BLaER1 (cell line): ENCODE data around the gene OR2T3.
"Not testable (repeated sequence)": the region's sequence is repeated elsewhere in the genome, so short reads cannot be mapped to it uniquely, and the experiment has no call there.

Experiments used
- H3K27ac ChIP-seq: shearing (Covaris generic); formaldehyde crosslinking; 2 replicates; pipeline ENCODE4 v1.8.1; 2022
- H3K27me3 ChIP-seq: shearing (Covaris generic); formaldehyde crosslinking; 2 replicates; pipeline ENCODE4 v1.8.1; 2022
- H3K36me3 ChIP-seq: shearing (Covaris generic); formaldehyde crosslinking; 2 replicates; pipeline ENCODE4 v1.8.1; 2022
- H3K4me1 ChIP-seq: shearing (Covaris generic); formaldehyde crosslinking; 2 replicates; pipeline ENCODE4 v1.8.1; 2022
- H3K4me2 ChIP-seq: shearing (Covaris generic); formaldehyde crosslinking; 2 replicates; pipeline ENCODE4 v1.8.1; 2022
- H3K4me3 ChIP-seq: shearing (Covaris generic); formaldehyde crosslinking; 2 replicates; pipeline ENCODE4 v1.8.1; 2022
- H3K9ac ChIP-seq: shearing (Covaris generic); formaldehyde crosslinking; 2 replicates; pipeline ENCODE4 v1.8.1; 2022
- H3K9me3 ChIP-seq: shearing (Covaris generic); formaldehyde crosslinking; 2 replicates; pipeline ENCODE4 v1.8.1; 2022
- H4K20me1 ChIP-seq: shearing (Covaris generic); formaldehyde crosslinking; 2 replicates; pipeline ENCODE4 v1.8.1; 2022

The OR2T3 gene, protein sequence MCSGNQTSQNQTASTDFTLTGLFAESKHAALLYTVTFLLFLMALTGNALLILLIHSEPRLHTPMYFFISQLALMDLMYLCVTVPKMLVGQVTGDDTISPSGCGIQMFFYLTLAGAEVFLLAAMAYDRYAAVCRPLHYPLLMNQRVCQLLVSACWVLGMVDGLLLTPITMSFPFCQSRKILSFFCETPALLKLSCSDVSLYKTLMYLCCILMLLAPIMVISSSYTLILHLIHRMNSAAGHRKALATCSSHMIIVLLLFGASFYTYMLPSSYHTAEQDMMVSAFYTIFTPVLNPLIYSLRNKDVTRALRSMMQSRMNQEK

DNA sequence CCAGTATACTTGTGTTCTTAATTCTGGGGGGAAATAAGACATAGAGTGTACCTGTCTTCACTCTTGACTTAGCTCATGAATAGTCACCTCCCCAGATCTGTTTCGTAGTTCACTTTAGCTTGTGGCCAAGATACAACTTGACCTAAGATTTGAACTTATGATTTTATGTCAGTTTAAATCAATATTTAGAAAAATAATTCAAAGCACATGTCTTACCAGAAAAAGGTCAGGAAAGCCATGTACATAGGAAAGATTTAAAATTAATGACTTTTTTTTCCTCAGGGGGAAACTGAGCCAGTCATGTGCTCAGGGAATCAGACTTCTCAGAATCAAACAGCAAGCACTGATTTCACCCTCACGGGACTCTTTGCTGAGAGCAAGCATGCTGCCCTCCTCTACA lies at the start of gene OR2T3:
Gene OR2T3, plus strand, starts transcription at position 301 of the 400 bp plus-strand sequence. Its CDS starts 0 bp downstream, at position 301.
- H3K4me1 ChIP-seq, H3K27me3 ChIP-seq, H3K9me3 ChIP-seq, H3K4me2 ChIP-seq, H3K9ac ChIP-seq, H4K20me1 ChIP-seq, H3K27ac ChIP-seq, H3K4me3 ChIP-seq, H3K36me3 ChIP-seq: not testable (repeated sequence)

DNA sequence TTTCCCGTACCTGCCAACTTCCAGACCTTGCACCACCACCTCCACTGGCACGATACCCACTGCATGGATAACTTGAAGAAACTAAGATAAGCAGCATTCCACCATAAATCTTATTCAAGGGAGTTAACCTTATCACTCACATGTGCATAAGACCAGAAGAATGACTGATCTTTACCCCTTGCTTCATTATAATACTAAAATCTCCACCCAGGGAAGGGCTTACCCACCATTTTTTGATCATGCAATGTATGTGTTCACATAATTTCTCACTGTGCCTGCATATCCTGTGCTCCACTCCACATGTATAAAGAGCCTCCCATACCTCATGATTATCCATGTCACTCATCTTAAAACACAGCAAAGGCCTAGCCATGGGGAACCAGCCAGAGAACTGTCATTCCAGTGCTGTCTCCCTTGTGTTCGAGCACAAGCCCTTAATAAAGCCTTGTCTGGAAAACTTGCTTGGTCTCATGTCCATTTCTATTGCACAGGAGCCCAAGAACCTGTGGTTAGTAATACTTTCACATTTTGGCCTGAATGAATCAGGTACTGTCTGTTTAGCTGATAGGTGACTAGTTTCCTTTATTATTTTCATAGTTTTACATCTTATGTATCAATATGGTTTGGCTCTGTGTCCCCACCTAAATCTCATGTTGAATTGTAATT lies 45.5 kb upstream of the OR2T3 start:
- not testable (repeated sequence) for H3K36me3 ChIP-seq, H3K4me3 ChIP-seq, H3K9ac ChIP-seq, H4K20me1 ChIP-seq, H3K27ac ChIP-seq, H3K4me1 ChIP-seq, H3K27me3 ChIP-seq, H3K4me2 ChIP-seq
- peaks cover 10% of the 10 kb centered on the region for H3K9me3 ChIP-seq

DNA sequence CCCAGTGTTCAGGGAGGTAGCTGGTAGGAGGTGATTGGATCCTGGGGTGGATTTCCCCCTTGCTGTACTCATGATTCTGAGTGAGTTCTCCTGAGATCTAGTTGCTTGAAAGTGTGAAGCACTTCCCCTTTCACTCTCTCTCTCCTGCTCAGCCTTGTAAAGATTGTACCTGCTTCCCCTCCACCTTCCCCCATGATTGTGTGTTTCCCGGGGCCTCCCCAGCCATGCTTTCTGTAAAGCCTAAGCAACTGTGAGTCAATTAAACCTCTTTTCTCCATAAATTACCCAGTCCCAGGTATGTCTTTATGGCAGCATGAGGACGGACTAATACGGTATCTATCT lies 45.0 kb upstream of the OR2T3 start:
- H3K4me3 ChIP-seq, H3K4me2 ChIP-seq, H3K36me3 ChIP-seq, H3K9me3 ChIP-seq, H3K27me3 ChIP-seq, H3K9ac ChIP-seq, H3K27ac ChIP-seq, H4K20me1 ChIP-seq, H3K4me1 ChIP-seq: not testable (repeated sequence)

DNA sequence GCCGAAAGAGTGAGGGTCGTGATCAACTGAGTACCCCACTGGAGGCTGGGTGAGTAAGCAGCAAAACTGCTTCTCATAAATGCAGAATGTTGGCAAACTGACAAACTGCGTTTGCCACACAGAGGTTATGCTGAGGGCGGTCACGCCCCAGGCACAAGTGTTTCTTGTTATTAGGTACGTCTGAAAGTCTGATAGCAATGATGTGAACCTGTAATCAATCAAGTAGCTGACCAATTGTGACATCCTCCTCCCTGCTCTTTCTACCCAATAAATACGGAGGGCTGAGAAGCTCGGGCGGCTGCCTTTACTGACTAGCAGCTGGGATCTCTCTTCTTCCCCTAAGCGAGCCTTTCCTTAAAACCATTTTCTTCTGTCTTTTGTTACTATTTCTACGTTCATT lies 41.5 kb upstream of the OR2T3 start:
- H3K4me2 ChIP-seq, H3K36me3 ChIP-seq, H3K27ac ChIP-seq: not testable (repeated sequence)

DNA sequence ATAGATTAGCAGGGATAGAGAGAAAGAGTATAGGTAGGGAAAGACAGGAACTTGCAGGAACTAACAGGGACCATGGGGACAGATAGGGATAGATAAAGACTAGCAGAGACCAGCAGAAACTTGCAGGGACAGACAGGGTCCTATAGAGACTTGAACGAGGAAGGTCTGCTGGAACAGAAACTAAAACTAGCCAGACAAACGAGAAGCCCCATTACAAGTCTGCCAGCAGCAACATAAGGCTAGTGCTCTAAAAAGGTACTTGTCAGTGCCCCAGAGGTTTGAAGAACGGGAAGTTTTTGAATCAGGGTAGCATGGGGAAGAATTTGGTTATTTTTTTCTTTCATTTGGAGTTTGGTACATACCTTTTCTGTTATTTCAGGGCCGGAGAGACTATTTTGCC lies 41.0 kb upstream of the OR2T3 start:
- H3K36me3 ChIP-seq, H3K4me2 ChIP-seq, H3K27me3 ChIP-seq: not testable (repeated sequence)

More for the DNA sequence above, 41.5 kb upstream of the OR2T3 start:
- H4K20me1 ChIP-seq, H3K9me3 ChIP-seq, H3K4me1 ChIP-seq, H3K27me3 ChIP-seq, H3K9ac ChIP-seq, H3K4me3 ChIP-seq: not testable (repeated sequence)

DNA sequence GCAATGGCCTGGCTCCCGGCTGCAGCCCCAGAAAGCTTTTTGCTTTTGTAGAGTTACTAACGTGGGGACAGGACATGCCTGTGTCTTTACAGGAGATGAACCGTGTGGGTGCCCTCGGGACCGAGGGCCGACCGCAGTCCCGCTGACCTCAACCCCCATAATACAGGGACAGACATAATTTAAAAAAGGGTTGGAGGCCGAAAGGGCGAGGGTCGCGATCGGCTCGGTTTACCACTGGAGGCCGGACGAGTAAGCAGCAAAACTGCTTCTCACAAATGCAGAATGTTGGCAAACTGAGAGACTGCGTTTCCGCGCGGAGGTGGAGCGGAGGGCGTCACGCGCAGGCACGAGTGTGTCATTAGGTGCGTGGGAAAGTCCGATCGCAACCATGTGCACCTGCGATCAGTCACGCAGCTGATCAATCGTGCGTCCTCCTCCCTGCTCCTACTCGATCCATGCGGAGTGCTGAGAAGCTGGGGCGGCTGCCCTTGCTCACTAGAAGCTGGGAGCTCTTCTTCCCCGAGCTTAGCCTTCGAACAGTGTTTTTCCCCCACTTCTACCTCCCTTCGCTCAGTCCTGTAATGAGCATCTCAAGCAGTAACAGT lies 39.2 kb upstream of the OR2T3 start:
- not testable (repeated sequence) for H3K4me2 ChIP-seq, H3K27me3 ChIP-seq, H3K9ac ChIP-seq, H4K20me1 ChIP-seq, H3K4me3 ChIP-seq, H3K9me3 ChIP-seq, H3K36me3 ChIP-seq, H3K4me1 ChIP-seq, H3K27ac ChIP-seq

More for the DNA sequence above, 41.0 kb upstream of the OR2T3 start:
- not testable (repeated sequence) for H3K9ac ChIP-seq, H3K4me3 ChIP-seq, H3K27ac ChIP-seq, H3K4me1 ChIP-seq, H4K20me1 ChIP-seq, H3K9me3 ChIP-seq

DNA sequence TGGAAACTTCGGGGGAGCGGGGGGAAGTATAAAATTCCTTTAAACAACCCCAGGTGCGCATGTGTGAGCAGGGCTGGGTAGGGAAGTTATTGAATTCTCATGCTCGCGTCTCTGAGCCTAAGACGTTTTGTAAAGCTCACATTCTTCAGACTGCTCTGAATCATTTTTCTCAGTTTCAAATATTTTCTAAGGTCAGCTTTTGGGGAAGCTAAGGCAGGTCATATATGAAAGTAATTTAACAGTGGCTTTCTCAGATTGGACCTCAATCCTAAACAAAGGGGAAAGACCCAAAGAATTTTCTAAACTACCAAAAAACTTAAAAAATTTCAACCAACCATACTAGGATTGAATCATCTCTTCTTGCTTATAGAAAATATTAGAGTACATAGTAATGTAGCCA lies 38.2 kb upstream of the OR2T3 start:
- not testable (repeated sequence) for H3K9me3 ChIP-seq, H3K9ac ChIP-seq, H3K4me3 ChIP-seq, H3K27ac ChIP-seq, H3K27me3 ChIP-seq, H3K36me3 ChIP-seq, H3K4me2 ChIP-seq, H3K4me1 ChIP-seq, H4K20me1 ChIP-seq

DNA sequence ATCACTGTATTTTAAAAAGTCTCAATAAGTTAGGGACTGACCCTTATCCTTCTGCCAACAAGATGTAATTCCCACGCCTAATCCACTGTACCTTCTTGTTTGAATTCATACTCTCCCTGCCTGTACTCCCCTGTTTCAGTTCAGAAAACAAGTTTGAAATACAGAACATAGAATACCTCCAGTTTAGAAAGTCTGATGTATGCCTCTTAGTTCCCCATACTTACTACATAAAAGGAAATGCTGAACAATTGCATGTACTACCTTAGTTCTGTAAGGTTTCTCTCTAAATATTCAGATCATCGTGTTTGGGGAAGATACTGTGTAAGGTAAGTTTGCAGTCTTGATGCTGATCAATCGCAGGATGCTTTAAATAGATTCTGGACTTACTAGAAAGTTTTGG lies 36.8 kb upstream of the OR2T3 start:
- H3K4me2 ChIP-seq, H3K9me3 ChIP-seq, H3K27me3 ChIP-seq, H3K36me3 ChIP-seq, H4K20me1 ChIP-seq, H3K27ac ChIP-seq, H3K4me1 ChIP-seq, H3K9ac ChIP-seq, H3K4me3 ChIP-seq: not testable (repeated sequence)

DNA sequence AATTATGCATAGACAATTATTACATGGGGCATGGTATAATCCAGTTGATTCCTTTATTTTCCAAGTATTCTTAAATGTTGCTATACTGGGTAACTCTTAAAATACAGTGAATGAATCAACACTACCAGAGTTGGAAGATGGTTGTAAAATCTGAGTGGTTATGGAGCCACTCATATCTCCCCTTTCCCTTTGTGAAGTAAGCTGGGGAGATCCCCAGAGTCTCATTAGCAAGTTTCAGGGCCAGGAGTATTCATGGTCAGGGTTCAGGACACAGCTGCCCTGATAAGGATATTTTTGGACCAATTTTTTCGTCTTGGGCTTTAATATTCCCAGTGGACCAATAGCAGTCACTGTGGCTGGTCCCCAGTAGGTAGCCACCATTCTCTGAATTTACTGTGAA lies 34.5 kb upstream of the OR2T3 start:
- H3K27ac ChIP-seq, H3K9ac ChIP-seq, H3K4me2 ChIP-seq, H3K4me1 ChIP-seq, H4K20me1 ChIP-seq, H3K36me3 ChIP-seq, H3K4me3 ChIP-seq, H3K27me3 ChIP-seq, H3K9me3 ChIP-seq: not testable (repeated sequence)

DNA sequence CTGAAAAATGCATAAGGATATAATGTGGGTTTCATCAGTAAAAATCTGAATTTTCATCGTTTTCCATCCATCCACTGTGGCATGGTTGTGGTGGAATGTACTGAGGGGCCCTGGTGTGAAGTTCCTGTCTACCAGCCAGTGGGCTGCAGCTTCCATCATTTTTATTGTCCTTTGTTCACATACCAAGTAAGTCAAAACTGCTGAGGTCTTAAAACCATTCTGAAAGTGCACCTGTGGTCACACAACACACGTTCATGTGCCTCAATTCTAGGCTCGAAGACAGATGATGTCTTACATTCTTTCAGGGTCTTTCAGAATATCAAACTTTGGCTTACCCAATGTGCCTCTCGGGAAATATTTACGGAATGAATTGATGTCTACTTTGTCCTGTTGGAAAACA lies 33.9 kb upstream of the OR2T3 start:
- not testable (repeated sequence) for H3K27me3 ChIP-seq, H3K36me3 ChIP-seq, H3K4me2 ChIP-seq, H3K9ac ChIP-seq, H4K20me1 ChIP-seq, H3K4me3 ChIP-seq, H3K4me1 ChIP-seq, H3K27ac ChIP-seq, H3K9me3 ChIP-seq

DNA sequence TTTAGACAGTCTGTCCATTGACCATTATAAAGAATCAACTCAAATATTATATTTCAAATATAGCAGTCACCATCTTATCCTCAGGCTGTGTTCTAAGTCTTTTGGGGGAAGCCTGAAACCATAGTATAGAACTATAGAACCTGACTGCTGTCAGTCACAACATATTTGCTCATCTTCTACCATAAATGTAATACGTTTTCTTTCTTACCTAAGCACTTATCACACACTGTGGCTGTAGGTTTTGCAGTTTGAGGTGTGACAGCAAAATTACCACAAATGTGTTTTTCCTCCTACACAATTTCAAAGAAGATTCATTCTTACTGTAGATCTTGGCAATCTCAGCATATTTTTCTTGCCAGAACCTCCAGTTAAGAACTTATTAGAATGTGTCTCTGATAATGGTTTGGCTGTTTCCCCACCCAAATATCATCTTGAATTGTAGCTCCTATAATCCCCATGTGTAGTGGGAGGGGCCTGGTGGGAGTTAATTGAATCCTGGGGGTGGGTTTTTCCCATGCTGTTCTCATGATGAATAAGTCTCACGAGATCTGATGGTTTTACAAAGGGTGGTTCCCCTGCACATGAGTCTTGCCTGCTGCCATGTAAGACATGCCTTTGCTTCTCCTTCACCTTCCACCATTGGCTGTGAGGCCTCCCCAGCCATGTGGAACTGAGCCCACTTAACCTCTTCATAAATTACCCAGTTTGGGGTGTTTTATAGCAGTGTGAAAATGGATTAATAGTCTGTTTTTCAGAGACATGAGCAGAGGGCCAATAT lies 30.5 kb upstream of the OR2T3 start:
- H3K9ac ChIP-seq, H4K20me1 ChIP-seq, H3K27me3 ChIP-seq, H3K36me3 ChIP-seq, H3K9me3 ChIP-seq, H3K4me1 ChIP-seq, H3K4me3 ChIP-seq, H3K4me2 ChIP-seq, H3K27ac ChIP-seq: not testable (repeated sequence)

DNA sequence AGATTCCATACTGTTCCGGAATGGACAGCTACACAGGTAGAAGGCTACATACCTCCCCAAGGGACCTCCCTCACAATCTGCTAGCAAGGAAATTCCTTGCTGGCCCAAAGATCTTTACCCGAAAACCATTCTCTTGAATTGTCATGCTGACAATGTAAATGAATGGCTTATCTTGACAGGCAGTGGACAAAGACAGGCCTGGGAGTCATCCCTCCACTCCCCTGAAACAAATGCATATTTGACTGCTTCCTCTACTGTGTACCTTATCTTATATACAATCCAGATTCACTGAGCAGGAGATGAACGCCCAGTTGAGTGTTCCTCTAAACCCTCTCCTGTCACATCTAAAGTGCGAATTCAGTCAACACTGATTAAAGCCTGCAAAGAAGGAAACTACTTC lies 28.5 kb upstream of the OR2T3 start:
- H3K9ac ChIP-seq, H3K27ac ChIP-seq, H4K20me1 ChIP-seq, H3K36me3 ChIP-seq, H3K4me1 ChIP-seq, H3K4me3 ChIP-seq, H3K9me3 ChIP-seq, H3K4me2 ChIP-seq, H3K27me3 ChIP-seq: not testable (repeated sequence)

DNA sequence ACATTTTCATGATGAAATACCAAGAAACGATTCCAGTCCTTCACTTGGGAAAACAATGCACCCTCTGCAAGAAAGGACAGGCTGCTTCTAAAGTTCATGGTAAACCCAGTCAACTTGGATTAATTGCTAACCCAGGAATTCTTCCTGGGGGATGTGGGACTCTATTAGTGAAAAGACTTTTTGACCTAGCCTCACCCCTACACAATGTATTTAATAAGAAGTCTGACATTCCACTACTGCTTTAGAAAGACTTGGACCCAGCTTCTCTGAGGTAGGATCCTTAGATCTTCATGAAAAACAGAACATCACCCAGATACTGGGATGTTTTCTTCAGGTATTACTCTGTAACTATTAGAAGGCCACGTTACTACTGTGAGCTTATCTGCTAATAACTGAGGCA lies 27.8 kb upstream of the OR2T3 start, which contains the start of gene OR2T2:
Gene OR2T2, plus strand, starts transcription at position 239 of the 400 bp plus-strand sequence. CDS start 7,161 bp downstream, outside the sequence.
- not testable (repeated sequence) for H3K27ac ChIP-seq, H3K4me2 ChIP-seq, H3K4me1 ChIP-seq, H4K20me1 ChIP-seq, H3K27me3 ChIP-seq, H3K9ac ChIP-seq, H3K36me3 ChIP-seq, H3K9me3 ChIP-seq, H3K4me3 ChIP-seq

DNA sequence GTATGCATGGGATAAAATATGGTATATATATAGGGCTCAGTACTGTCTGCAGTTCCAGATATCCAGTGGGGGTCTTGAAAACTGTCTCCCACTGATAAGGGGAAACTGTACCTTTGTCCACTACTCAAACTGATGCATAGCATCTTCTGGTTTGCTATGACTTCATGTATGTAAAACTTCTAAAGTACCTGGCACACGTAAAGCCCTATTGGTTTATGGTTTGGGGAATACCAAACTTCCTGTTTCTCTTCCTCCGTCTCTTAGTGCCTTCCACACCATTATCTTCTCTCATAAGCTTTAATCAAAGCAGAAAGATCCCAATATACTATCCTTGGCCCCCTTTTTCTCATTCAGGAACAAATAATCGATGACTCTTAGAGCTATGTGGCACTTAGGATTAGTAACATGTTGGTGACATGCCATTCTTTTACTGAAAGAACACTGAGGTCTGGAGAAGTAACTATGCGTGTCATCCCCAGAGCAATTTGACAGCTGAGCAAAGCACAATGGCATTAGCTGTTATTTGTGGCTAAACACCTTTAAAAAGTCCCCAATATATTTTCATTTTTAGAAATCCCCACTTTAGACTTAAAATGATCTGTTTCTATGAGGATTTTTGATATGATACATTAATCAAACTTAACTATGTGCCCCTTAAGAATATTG lies 24.6 kb upstream of the OR2T3 start:
- not testable (repeated sequence) for H3K27me3 ChIP-seq, H3K4me2 ChIP-seq, H3K9me3 ChIP-seq, H3K27ac ChIP-seq, H3K9ac ChIP-seq, H3K36me3 ChIP-seq, H3K4me3 ChIP-seq, H4K20me1 ChIP-seq, H3K4me1 ChIP-seq
